Osteocyte (in vitro differentiated cells): ENCODE data around the gene FZD7. TPM values are rescaled to one million over a fixed set of nuclear protein-coding genes. Genes with fewer than 3 reads are reported as not detected.

ENCODE experiments used
- DNase-seq: peaks from one replicate; pipeline ENCODE4 v3.0.0; 2021; ENCODE audit warnings: mixed read lengths; ENCODE audit not compliant: unreplicated experiment; ENCODE audit errors: extremely low spot score
- H3K27ac Mint-ChIP-seq: one replicate; pipeline ENCODE4 v1.8.0; 2021; ENCODE audit warnings: mild to moderate bottlenecking, mixed read lengths; ENCODE audit not compliant: unreplicated experiment
- H3K27me3 Mint-ChIP-seq: one replicate; pipeline ENCODE4 v1.8.0; 2021; ENCODE audit warnings: mixed read lengths; ENCODE audit not compliant: unreplicated experiment
- H3K36me3 Mint-ChIP-seq: one replicate; pipeline ENCODE4 v1.8.0; 2021; ENCODE audit warnings: mixed read lengths; ENCODE audit not compliant: unreplicated experiment
- H3K4me1 Mint-ChIP-seq: one replicate; pipeline ENCODE4 v1.8.0; 2021; ENCODE audit warnings: mixed read lengths; ENCODE audit not compliant: unreplicated experiment
- H3K4me3 Mint-ChIP-seq: one replicate; pipeline ENCODE4 v1.8.0; 2021; ENCODE audit warnings: mild to moderate bottlenecking, moderate library complexity, mixed read lengths; ENCODE audit not compliant: unreplicated experiment
- H3K9me3 Mint-ChIP-seq: one replicate; pipeline ENCODE4 v1.8.0; 2021; ENCODE audit warnings: mixed read lengths; ENCODE audit not compliant: unreplicated experiment
- total RNA-seq: library from RNA; stranded (reverse); gene quantifications from 2 replicates; pipeline ENCODE4 v1.2.1, GENCODE V29; 2021
- TF ChIP-seq, protein P1 (sequence below): fragments of 200-600 bp; sonication (generic); IDR thresholded peaks from 2 replicates; pipeline ENCODE4 v1.5.0; 2021; ENCODE audit warnings: antibody characterized with exemption, mild to moderate bottlenecking, moderate library complexity

FZD7 gene
- total RNA-seq, 1 donor from 2014 or later: 37.0 TPM

DNA sequence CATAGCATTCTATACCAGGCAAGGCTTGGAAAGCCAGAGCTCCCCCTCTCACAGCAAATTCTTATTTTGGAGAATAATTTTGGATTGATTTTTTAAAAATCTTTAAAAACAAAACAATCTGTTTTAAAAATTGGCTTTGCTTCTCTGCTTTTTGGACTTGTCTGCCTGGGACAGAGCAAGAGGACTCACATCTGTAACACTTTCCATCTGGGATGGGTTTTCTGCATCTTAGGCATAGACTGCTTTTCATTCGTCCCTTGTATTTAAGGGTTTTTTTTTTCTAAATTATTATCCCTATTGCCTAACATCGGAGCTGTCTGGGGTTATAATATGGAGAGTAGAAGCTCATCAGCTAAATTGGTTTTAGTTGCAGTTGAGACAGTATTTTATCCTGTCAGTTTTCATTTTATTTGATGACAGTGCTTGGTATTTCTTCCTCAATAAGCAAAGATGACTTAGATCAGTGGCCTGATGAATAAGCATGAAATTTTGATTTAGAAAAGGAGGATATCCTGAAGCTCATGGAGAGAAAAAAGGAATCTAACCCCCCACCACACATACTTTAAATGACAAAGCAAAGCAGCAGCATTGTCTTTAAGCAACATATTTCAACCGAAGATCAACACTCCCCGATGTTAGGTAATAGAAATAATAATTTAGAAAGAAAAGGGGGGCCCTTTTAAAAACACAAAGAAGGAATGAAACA is 2.3 kb upstream of the FZD7 start:
- Mint-ChIP-seq H3K9me3 (no peaks in the 10 kb centered on the region), H3K27ac (peak overlapping the region; percentile 98), H3K27me3 (no peaks in the 10 kb centered on the region), H3K4me3 (peak overlapping the region; percentile 86), H3K36me3 (no peaks in the 10 kb centered on the region), H3K4me1 (peaks cover 26% of the 10 kb centered on the region)
- DNase-seq: no peak
- TF ChIP-seq, protein P1, sequence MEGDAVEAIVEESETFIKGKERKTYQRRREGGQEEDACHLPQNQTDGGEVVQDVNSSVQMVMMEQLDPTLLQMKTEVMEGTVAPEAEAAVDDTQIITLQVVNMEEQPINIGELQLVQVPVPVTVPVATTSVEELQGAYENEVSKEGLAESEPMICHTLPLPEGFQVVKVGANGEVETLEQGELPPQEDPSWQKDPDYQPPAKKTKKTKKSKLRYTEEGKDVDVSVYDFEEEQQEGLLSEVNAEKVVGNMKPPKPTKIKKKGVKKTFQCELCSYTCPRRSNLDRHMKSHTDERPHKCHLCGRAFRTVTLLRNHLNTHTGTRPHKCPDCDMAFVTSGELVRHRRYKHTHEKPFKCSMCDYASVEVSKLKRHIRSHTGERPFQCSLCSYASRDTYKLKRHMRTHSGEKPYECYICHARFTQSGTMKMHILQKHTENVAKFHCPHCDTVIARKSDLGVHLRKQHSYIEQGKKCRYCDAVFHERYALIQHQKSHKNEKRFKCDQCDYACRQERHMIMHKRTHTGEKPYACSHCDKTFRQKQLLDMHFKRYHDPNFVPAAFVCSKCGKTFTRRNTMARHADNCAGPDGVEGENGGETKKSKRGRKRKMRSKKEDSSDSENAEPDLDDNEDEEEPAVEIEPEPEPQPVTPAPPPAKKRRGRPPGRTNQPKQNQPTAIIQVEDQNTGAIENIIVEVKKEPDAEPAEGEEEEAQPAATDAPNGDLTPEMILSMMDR: no peak

DNA sequence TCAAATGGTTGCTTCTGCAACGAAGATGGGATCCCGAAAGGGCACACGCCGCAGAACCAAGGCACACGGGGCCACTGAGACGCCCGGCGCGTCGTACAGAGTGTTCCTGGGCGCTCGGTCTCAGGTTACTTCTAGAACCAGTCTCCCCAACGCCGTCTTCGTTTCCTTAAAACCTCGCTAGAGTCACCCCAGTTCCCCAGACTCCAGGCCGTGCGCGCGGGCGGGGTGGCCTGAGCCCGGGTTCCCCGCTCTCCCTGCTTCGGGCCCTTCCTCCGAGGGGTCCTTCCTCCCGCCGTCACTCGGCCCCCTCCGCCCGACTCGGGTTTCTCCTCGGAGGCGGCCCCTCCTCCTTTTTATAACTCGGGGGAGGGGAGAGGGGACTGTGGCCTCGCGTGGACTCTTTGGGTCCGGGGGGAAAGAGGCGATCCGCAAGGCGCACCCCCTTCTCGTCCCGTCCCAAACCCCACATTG is 774 bp upstream of the FZD7 start:
- H3K27ac Mint-ChIP-seq: peak overlapping the region; percentile 98
- H3K4me3 Mint-ChIP-seq: peak overlapping the region; percentile 86
- no peaks in the 10 kb centered on the region for H3K9me3 Mint-ChIP-seq
- H3K36me3 Mint-ChIP-seq: no peaks in the 10 kb centered on the region
- DNase-seq: peak; percentile 88
- H3K4me1 Mint-ChIP-seq: peaks cover 26% of the 10 kb centered on the region
- TF ChIP-seq, protein P1: no peak
- H3K27me3 Mint-ChIP-seq: no peaks in the 10 kb centered on the region

DNA sequence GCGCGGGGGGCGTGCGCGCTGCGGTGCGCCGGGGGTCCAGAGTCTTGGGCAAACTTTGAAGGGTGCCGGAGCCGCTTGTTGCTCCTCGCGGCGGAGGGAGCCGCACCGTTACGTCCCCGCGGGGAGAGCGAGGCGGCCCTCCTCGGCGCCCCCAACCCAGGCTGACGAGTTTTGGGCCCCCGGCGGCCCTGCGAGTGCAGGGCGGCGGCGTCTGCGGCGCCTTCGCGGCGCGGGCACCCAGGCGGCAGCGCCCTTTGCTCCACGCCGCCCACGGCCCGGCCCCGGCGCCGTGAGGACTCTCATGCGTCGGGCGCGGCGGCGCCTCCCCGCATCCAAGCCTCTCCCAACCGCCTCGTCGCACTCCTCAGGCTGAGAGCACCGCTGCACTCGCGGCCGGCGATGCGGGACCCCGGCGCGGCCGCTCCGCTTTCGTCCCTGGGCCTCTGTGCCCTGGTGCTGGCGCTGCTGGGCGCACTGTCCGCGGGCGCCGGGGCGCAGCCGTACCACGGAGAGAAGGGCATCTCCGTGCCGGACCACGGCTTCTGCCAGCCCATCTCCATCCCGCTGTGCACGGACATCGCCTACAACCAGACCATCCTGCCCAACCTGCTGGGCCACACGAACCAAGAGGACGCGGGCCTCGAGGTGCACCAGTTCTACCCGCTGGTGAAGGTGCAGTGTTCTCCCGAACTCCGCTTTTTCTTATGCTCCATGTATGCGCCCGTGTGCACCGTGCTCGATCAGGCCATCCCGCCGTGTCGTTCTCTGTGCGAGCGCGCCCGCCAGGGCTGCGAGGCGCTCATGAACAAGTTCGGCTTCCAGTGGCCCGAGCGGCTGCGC is 814 bp downstream of the FZD7 start:
- TF ChIP-seq, protein P1: no peak
- Mint-ChIP-seq H3K27ac (peak overlapping the region; percentile 89), H3K4me1 (peaks cover 26% of the 10 kb centered on the region), H3K36me3 (no peaks in the 10 kb centered on the region), H3K4me3 (peak overlapping the region; percentile 82), H3K9me3 (no peaks in the 10 kb centered on the region), H3K27me3 (no peaks in the 10 kb centered on the region)
- no peak for DNase-seq

DNA sequence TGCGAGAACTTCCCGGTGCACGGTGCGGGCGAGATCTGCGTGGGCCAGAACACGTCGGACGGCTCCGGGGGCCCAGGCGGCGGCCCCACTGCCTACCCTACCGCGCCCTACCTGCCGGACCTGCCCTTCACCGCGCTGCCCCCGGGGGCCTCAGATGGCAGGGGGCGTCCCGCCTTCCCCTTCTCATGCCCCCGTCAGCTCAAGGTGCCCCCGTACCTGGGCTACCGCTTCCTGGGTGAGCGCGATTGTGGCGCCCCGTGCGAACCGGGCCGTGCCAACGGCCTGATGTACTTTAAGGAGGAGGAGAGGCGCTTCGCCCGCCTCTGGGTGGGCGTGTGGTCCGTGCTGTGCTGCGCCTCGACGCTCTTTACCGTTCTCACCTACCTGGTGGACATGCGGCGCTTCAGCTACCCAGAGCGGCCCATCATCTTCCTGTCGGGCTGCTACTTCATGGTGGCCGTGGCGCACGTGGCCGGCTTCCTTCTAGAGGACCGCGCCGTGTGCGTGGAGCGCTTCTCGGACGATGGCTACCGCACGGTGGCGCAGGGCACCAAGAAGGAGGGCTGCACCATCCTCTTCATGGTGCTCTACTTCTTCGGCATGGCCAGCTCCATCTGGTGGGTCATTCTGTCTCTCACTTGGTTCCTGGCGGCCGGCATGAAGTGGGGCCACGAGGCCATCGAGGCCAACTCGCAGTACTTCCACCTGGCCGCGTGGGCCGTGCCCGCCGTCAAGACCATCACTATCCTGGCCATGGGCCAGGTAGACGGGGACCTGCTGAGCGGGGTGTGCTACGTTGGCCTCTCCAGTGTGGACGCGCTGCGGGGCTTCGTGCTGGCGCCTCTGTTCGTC is 1.7 kb downstream of the FZD7 start:
- Mint-ChIP-seq H3K4me3 (no peak overlapping the region), H3K9me3 (no peaks in the 10 kb centered on the region), H3K27ac (peak overlapping the region; percentile 89), H3K27me3 (no peaks in the 10 kb centered on the region), H3K36me3 (no peaks in the 10 kb centered on the region), H3K4me1 (peaks cover 26% of the 10 kb centered on the region)
- TF ChIP-seq, protein P1: peak; percentile 79
- peak; percentile 89 for DNase-seq
